Measurements from ENCODE around the gene TMEM80. TPM values are rescaled to one million over a fixed set of nuclear protein-coding genes. Genes with fewer than 3 reads are reported as not detected.

Gene TMEM80
- total and polyA plus RNA-seq, 9 donors = 10.1 to 26.0 (median 19.2) TPM

DNA sequence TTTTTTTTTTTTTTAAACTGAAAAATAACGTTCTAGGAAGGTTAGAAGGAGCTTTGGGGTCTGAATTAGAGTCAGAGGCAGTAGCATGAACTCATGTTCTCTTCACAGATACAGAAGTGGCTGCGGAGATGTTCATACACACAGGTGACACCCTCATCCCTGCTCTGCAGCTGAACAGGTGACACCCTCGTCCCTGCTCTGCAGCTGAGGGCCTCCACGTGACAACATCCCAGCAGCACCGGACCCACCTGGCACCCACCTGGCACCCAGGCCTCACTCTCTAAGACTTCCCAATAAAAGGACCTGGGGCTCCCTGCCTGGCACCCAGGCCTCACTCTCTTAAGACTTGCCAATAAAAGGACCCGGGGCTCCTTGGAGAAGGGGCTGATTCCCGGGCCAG is 38.8 kb upstream of the TMEM80 start:
- no peak for DNase-seq
- Histone ChIP-seq H3K9me3 (replicated peaks; ENCODE audit: control insufficient read depth, low read depth, low read length) (no peaks in the 10 kb centered on the region), H3K27me3 (ENCODE audit: control insufficient read depth, insufficient read depth, low read length) (no peaks in the 10 kb centered on the region), H3K4me1 (ENCODE audit: control insufficient read depth, insufficient read depth, low read length) (no peaks in the 10 kb centered on the region), H3K4me3 (ENCODE audit: low read length) (no peak overlapping the region), H3K27ac (ENCODE audit: low read length) (no peak overlapping the region), H3K36me3 (ENCODE audit: control insufficient read depth, insufficient read depth, low read length) (peaks cover 36% of the 10 kb centered on the region)
- WGBS (ENCODE audit: insufficient coverage) = 84% methylated on average over 5 of the region's 7 CpGs

DNA sequence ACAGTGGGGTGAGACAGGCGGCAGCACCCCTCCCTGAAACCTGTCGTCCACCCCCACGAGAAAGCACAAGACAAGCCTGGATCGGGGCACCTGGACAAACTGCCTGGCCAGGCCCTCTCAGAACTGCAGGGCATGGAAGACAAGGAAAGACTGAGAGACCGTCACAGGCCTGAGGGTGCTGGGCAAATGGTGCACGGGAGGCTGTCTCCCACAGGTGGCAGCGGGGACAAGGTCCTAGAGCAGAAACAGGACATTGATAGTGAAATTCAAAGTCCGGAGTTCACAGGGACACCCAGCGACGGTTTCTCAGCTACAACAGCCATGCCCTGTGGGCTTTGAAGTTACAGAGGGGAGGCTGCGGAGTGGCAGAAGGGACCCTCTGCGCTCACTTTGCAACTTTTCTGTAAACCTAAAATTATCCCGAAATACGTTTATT is 37.9 kb upstream of the TMEM80 start:
- peaks cover 42% of the 10 kb centered on the region for H3K36me3 ChIP-seq (ENCODE audit: control insufficient read depth, insufficient read depth, low read length)
- no peak overlapping the region for H3K27ac ChIP-seq (ENCODE audit: low read length)
- peaks cover under 1% of the 10 kb centered on the region for H3K4me1 ChIP-seq (ENCODE audit: control insufficient read depth, insufficient read depth, low read length)
- no peaks in the 10 kb centered on the region for H3K9me3 ChIP-seq (replicated peaks; ENCODE audit: control insufficient read depth, low read depth, low read length)
- DNase-seq = no peak
- no peaks in the 10 kb centered on the region for H3K27me3 ChIP-seq (ENCODE audit: control insufficient read depth, insufficient read depth, low read length)
- WGBS (ENCODE audit: insufficient coverage) = 84% methylated on average over 8 of the region's 14 CpGs
- no peak overlapping the region for H3K4me3 ChIP-seq (ENCODE audit: low read length)

DNA sequence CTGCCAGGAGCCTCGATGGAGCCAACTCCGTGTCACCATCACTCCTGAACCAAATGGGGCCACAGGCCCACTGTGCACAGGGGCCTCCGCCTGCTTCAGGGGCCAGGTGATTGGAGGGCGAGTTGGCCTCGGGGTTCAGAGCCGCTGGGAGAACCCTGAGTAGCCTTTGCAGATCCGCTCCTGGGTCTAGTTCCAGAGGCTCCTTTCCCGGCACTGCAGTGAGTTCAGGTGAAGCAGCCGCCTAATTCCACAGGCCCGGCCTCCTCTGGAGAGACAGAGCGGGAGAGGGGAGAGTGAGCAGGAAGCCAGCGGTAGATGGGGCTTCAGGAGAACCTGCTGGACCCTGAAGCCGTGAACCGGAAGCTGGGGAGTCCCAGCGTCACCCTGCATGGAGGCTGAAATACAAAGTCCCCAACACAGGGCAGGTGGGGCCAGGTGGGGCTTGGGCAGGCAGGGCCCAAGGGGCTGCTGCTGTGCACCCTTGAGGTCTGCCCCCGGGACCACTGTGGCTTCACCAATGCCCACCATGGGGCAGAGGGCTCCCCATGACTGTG is 36.0 kb upstream of the TMEM80 start:
- no peak overlapping the region for H3K4me3 ChIP-seq (ENCODE audit: low read length)
- no peak overlapping the region for H3K27ac ChIP-seq (ENCODE audit: low read length)
- WGBS (ENCODE audit: insufficient coverage) = 88% methylated on average over 16 of the region's 16 CpGs
- no peaks in the 10 kb centered on the region for H3K27me3 ChIP-seq (ENCODE audit: control insufficient read depth, insufficient read depth, low read length)
- no peaks in the 10 kb centered on the region for H3K9me3 ChIP-seq (replicated peaks; ENCODE audit: control insufficient read depth, low read depth, low read length)
- DNase-seq = no peak
- peaks cover 47% of the 10 kb centered on the region for H3K36me3 ChIP-seq (ENCODE audit: control insufficient read depth, insufficient read depth, low read length)
- peaks cover 3% of the 10 kb centered on the region for H3K4me1 ChIP-seq (ENCODE audit: control insufficient read depth, insufficient read depth, low read length)

DNA sequence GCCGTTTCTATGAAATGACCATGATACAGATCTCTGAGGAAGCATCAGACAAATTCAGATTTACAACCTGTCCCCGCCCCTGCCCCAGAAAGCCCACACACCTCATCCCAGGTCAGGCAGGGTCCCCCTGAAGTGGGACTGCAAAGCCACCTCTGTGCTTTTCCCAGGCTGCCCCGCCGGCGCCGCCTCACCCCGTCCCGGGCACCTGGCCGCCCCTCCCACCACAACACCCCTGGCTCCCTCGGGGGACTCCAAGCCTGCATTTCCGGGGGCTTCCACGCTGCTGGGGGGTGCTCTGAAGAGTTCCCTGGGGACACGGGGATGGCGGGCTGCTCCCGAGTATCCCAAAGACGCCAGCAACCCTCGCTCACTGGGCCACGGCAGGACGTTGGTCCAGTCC is 35.3 kb upstream of the TMEM80 start:
- Histone ChIP-seq H3K36me3 (ENCODE audit: control insufficient read depth, insufficient read depth, low read length) (peaks cover 47% of the 10 kb centered on the region), H3K27ac (ENCODE audit: low read length) (no peak overlapping the region), H3K9me3 (replicated peaks; ENCODE audit: control insufficient read depth, low read depth, low read length) (no peaks in the 10 kb centered on the region), H3K27me3 (ENCODE audit: control insufficient read depth, insufficient read depth, low read length) (no peaks in the 10 kb centered on the region), H3K4me3 (ENCODE audit: low read length) (no peak overlapping the region), H3K4me1 (ENCODE audit: control insufficient read depth, insufficient read depth, low read length) (peaks cover 3% of the 10 kb centered on the region)
- no peak for DNase-seq
- WGBS (ENCODE audit: insufficient coverage) = 80% methylated on average over 14 of the region's 19 CpGs

DNA sequence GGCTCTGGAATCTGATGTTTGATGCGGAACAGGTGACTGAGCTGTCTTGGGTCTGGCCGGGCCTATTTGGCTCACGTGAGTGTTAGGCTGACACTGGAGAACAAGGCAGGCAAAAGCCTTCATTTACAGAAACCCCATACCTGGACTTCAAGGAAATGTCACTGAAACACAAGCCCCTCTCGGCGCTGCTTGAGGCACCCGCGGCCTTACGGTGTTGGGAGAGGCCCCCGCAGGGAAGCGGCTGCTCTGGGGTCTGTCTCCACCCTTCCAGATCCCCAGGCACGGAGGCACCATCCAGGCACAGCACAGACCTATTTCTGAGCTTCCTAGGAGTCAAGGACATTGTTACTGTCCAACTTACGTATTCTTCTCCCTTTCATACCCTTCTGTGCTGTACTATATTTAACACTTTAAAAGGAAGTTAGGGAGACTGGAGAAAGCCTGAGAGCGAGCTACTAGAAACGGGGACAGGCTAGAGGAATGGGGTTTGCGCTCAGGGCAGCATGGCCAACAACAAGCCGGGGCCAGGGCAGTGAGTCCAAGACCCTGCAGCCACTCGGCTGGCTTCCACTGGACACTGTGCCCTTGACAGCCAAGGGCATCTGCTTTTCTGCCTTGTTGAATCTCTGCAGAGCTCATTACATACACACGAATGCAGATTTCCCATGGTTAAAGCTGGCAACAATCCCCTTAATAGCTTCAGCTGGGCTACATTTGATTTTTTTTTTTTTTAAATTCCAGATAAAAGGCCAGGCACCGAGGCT is 34.8 kb upstream of the TMEM80 start:
- no peaks in the 10 kb centered on the region for H3K27me3 ChIP-seq (ENCODE audit: control insufficient read depth, insufficient read depth, low read length)
- H3K36me3 ChIP-seq (ENCODE audit: control insufficient read depth, insufficient read depth, low read length) = peaks cover 49% of the 10 kb centered on the region
- 82% methylated on average over 12 of the region's 19 CpGs for WGBS (ENCODE audit: insufficient coverage)
- no peak overlapping the region for H3K27ac ChIP-seq (ENCODE audit: low read length)
- peaks cover 8% of the 10 kb centered on the region for H3K4me1 ChIP-seq (ENCODE audit: control insufficient read depth, insufficient read depth, low read length)
- H3K9me3 ChIP-seq (replicated peaks; ENCODE audit: control insufficient read depth, low read depth, low read length) = no peaks in the 10 kb centered on the region
- no peak for DNase-seq
- H3K4me3 ChIP-seq (ENCODE audit: low read length) = no peak overlapping the region

DNA sequence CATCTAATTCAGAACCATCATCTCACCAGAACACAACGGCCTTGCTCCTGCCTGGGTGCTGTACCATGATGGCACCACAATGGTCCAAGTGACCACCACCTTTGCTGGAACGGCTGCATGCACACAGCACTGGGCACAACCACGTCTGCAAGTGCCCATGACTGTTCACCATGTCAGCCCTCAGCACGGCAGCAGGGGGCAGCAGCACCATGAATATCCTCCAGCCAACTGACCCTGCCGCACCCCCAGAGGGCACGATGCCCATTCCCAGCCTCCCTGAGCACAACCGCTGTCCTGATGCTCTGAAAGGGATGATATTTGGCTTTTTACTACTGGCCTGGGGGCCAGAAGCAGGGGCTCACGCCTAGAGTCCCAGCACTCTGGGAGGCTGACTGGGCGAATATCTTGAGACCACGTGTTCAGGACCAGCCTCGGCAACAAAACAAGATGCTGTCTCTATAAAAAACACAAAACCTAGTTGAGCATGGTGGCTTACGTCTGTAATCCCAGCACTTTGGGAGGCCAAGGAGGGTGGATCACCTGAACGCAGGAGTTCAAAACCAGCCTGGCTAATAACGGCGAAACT is 32.8 kb upstream of the TMEM80 start:
- no peak overlapping the region for H3K27ac ChIP-seq (ENCODE audit: low read length)
- peak; percentile 32 for DNase-seq
- WGBS (ENCODE audit: insufficient coverage) = 67% methylated on average over 13 of the region's 15 CpGs

DNA sequence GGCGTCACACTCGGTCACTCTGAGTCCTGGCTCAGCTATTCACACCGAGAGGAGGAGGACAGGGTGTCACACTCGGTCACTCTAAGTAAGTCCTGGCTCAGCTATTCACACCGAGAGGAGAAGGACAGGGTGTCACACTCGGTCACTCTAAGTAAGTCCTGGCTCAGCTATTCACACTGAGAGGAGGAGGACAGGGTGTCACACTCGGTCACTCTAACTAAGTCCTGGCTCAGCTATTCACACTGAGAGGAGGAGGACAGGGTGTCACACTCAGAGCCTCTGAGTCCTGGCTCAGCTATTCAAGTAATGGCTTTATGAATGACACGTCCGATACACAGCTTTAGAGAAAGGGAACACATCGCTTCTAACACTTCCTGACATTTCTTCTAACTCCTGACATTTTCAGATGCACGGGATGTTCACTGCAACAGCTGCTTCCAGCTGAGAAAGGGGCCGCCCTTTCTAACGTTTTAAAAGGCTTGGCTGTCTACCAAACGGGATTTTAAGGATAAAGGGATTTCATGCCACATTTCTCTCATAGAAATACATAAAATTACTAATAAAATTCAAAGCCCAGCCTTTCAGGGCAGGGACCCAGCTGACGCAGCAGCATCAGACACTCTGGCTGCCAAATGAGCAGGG is 30.4 kb upstream of the TMEM80 start:
- H3K9me3 ChIP-seq (replicated peaks; ENCODE audit: control insufficient read depth, low read depth, low read length) = no peaks in the 10 kb centered on the region
- H3K36me3 ChIP-seq (ENCODE audit: control insufficient read depth, insufficient read depth, low read length) = peaks cover 19% of the 10 kb centered on the region
- peak; percentile 86 for DNase-seq
- no peak overlapping the region for H3K4me3 ChIP-seq (ENCODE audit: low read length)
- H3K4me1 ChIP-seq (ENCODE audit: control insufficient read depth, insufficient read depth, low read length) = peaks cover 10% of the 10 kb centered on the region
- H3K27ac ChIP-seq (ENCODE audit: low read length) = peak overlapping the region; percentile 37
- H3K27me3 ChIP-seq (ENCODE audit: control insufficient read depth, insufficient read depth, low read length) = no peaks in the 10 kb centered on the region
- WGBS (ENCODE audit: insufficient coverage) = 62% methylated on average over 3 of the region's 15 CpGs

More for the DNA sequence above, 32.8 kb upstream of the TMEM80 start:
- no peaks in the 10 kb centered on the region for H3K27me3 ChIP-seq (ENCODE audit: control insufficient read depth, insufficient read depth, low read length)
- H3K4me1 ChIP-seq (ENCODE audit: control insufficient read depth, insufficient read depth, low read length) = peaks cover 10% of the 10 kb centered on the region
- peaks cover 35% of the 10 kb centered on the region for H3K36me3 ChIP-seq (ENCODE audit: control insufficient read depth, insufficient read depth, low read length)
- H3K4me3 ChIP-seq (ENCODE audit: low read length) = no peak overlapping the region
- H3K9me3 ChIP-seq (replicated peaks; ENCODE audit: control insufficient read depth, low read depth, low read length) = no peaks in the 10 kb centered on the region

DNA sequence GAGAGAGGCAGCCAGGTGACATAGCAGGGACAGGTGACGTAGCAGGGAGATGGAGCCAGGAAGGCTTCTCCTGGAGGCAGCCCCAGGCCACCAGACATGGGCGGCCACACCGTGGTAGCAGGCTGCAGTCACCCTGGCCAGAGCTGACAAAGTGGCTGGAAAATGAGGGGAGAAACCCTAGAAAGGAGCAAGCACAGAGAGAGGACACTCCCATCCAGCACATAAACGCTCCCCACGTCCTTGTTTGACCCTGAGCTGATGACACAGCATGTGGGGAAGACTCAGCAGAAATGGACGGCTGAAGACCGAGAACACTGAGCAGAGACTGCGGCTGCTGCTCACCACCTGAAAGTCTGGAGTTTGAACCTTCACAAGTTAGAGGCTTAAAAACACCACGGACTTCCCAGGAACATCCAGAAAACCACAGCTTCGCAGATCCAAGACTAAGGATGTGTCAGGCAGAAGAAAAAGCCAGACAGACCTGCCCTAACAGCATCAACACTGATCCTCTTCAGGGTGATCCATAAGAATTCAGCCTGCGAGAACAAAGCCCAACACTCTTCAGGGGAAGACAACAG is 29.8 kb upstream of the TMEM80 start:
- no peak overlapping the region for H3K4me3 ChIP-seq (ENCODE audit: low read length)
- H3K4me1 ChIP-seq (ENCODE audit: control insufficient read depth, insufficient read depth, low read length) = peaks cover 10% of the 10 kb centered on the region
- H3K27me3 ChIP-seq (ENCODE audit: control insufficient read depth, insufficient read depth, low read length) = no peaks in the 10 kb centered on the region
- H3K36me3 ChIP-seq (ENCODE audit: control insufficient read depth, insufficient read depth, low read length) = peaks cover 20% of the 10 kb centered on the region
- 87% methylated on average over 6 of the region's 11 CpGs for WGBS (ENCODE audit: insufficient coverage)
- no peaks in the 10 kb centered on the region for H3K9me3 ChIP-seq (replicated peaks; ENCODE audit: control insufficient read depth, low read depth, low read length)
- H3K27ac ChIP-seq (ENCODE audit: low read length) = peak overlapping the region; percentile 17
- DNase-seq = peak; percentile 58

DNA sequence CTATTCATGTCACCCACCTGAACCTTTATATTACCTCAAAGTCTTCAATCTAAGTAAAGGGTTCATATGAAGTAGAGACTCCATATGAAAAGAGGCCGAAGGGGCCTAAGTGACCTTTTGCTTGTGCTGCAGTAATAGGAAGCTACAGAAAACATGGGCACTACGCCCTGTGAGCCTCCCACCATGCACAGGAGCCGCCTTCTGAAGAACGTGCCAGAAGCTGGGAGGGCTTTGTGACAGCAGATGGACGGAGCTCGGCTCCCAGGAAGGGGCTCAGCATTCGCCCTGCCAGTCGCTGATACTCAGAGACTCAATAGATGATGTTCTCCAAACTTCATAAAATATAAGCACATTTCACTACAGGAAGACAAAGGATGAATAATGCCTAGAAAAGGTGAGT is 21.8 kb upstream of the TMEM80 start:
- Histone ChIP-seq H3K4me3 (ENCODE audit: low read length) (no peak overlapping the region), H3K27me3 (ENCODE audit: control insufficient read depth, insufficient read depth, low read length) (no peaks in the 10 kb centered on the region), H3K36me3 (ENCODE audit: control insufficient read depth, insufficient read depth, low read length) (peaks cover 44% of the 10 kb centered on the region), H3K27ac (ENCODE audit: low read length) (no peak overlapping the region), H3K4me1 (ENCODE audit: control insufficient read depth, insufficient read depth, low read length) (no peaks in the 10 kb centered on the region), H3K9me3 (replicated peaks; ENCODE audit: control insufficient read depth, low read depth, low read length) (no peaks in the 10 kb centered on the region)
- DNase-seq = no peak
- 100% methylated on average over 2 of the region's 8 CpGs for WGBS (ENCODE audit: insufficient coverage)

DNA sequence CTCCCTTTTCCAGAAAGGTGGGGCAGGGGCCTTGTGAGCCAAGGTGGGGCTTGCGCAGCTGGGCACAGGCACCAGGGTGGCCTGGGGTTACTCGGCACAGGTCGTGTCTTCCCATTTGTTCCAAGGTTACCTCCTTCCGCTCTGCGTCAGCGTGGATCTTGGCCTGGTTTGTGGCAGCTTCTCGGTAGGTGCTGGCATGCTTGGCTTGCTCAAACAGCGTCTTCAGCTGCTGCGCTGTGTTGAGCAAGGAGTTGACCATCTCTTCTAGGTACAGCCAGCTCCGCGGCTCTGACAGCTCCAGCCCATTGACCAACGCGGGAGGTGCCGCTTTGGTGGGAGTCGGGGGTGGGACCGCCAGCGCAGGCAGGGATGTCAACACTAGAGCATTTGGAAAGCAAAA is 21.2 kb upstream of the TMEM80 start:
- Histone ChIP-seq H3K4me1 (ENCODE audit: control insufficient read depth, insufficient read depth, low read length) (no peaks in the 10 kb centered on the region), H3K27ac (ENCODE audit: low read length) (no peak overlapping the region), H3K9me3 (replicated peaks; ENCODE audit: control insufficient read depth, low read depth, low read length) (no peaks in the 10 kb centered on the region), H3K27me3 (ENCODE audit: control insufficient read depth, insufficient read depth, low read length) (no peaks in the 10 kb centered on the region), H3K4me3 (ENCODE audit: low read length) (no peak overlapping the region), H3K36me3 (ENCODE audit: control insufficient read depth, insufficient read depth, low read length) (peaks cover 46% of the 10 kb centered on the region)
- 87% methylated on average over 13 of the region's 17 CpGs for WGBS (ENCODE audit: insufficient coverage)
- DNase-seq = no peak

All from muscle of leg (tissue), 11 donors.